ENCODE data around the gene KLHL5. TPM values are rescaled to one million over a fixed set of nuclear protein-coding genes. Genes with fewer than 3 reads are reported as not detected.
"Not testable (repeated sequence)": the region's sequence is repeated elsewhere in the genome, so short reads cannot be mapped to it uniquely, and the experiment has no call there.

The KLHL5 gene
- total RNA-seq, 1 experiment from 2014 or later, result 0.97 TPM

- DNase-seq (ENCODE audit: low spot score), result no peak
These were observed 40.3 kb downstream of the KLHL5 start for GRCh38 chr4:39102297-39102696.

GRCh38 chr4:39103291-39103690 lies 41.3 kb downstream of the KLHL5 start:
- no peak for DNase-seq (ENCODE audit: low spot score)

GRCh38 chr4:39104255-39104654 lies 42.2 kb downstream of the KLHL5 start:
- no peak for DNase-seq (ENCODE audit: low spot score)

- DNase-seq (ENCODE audit: low spot score), result no peak
These were observed 44.0 kb downstream of the KLHL5 start for GRCh38 chr4:39106011-39106410.

- no peak for DNase-seq (ENCODE audit: low spot score)
These were observed 52.4 kb downstream of the KLHL5 start for GRCh38 chr4:39114436-39114835.

- no peak for DNase-seq (ENCODE audit: low spot score)
These were observed 56.1 kb downstream of the KLHL5 start for GRCh38 chr4:39118034-39118658.

GRCh38 chr4:39120418-39120817 lies 58.4 kb downstream of the KLHL5 start:
- no peak for DNase-seq (ENCODE audit: low spot score)

- no peak for DNase-seq (ENCODE audit: low spot score)
These were observed 63.0 kb downstream of the KLHL5 start for GRCh38 chr4:39124885-39125599.

GRCh38 chr4:39125600-39125985 lies 63.6 kb downstream of the KLHL5 start:
- no peak for DNase-seq (ENCODE audit: low spot score)

- DNase-seq (ENCODE audit: low spot score), result no peak
These were observed 64.4 kb downstream of the KLHL5 start for GRCh38 chr4:39126256-39127095.

GRCh38 chr4:39133623-39134022 lies 71.6 kb downstream of the KLHL5 start:
- no peak for DNase-seq (ENCODE audit: low spot score)

- no peak for DNase-seq (ENCODE audit: low spot score)
These were observed 72.8 kb downstream of the KLHL5 start for GRCh38 chr4:39134683-39135306.

- not testable (repeated sequence) for DNase-seq (ENCODE audit: low spot score)
These were observed 76.2 kb downstream of the KLHL5 start for GRCh38 chr4:39138227-39138626.

- no peak for DNase-seq (ENCODE audit: low spot score)
These were observed 84.2 kb downstream of the KLHL5 start for GRCh38 chr4:39146211-39146610.

GRCh38 chr4:39154009-39154408 lies 92.0 kb downstream of the KLHL5 start:
- no peak for DNase-seq (ENCODE audit: low spot score)

GRCh38 chr4:39157520-39157919 lies 95.5 kb downstream of the KLHL5 start:
- no peak for DNase-seq (ENCODE audit: low spot score)

- DNase-seq (ENCODE audit: low spot score), result no peak
These were observed 104.1 kb downstream of the KLHL5 start for GRCh38 chr4:39166177-39166576.

GRCh38 chr4:39166669-39167068 lies 104.6 kb downstream of the KLHL5 start:
- no peak for DNase-seq (ENCODE audit: low spot score)

GRCh38 chr4:39169426-39169825 lies 107.4 kb downstream of the KLHL5 start:
- peak; percentile 12 for DNase-seq (ENCODE audit: low spot score)

GRCh38 chr4:39170301-39170700 lies 108.3 kb downstream of the KLHL5 start:
- DNase-seq (ENCODE audit: low spot score), result no peak

All from HT-29 (cell line).